GM12892 (cell line): Measurements from ENCODE around the gene JAK1.
"Not testable (repeated sequence)": the region's sequence is repeated elsewhere in the genome, so short reads cannot be mapped to it uniquely, and the experiment has no call there.

Experiments used
- DNase-seq: peaks from one replicate; pipeline ENCODE4 v3.0.0; 2011; ENCODE audit not compliant: insufficient read length
- FAIRE-seq: peaks from 2 replicates; lab custom pipeline; 2011; peaks lifted over from hg19 to GRCh38; lab: Jason Lieb, UNC
- POLR2A ChIP-seq: IDR thresholded peaks from 2 replicates; pipeline ENCODE4 v1.6.1; 2011; ENCODE audit warnings: low read depth, low read length, control low read depth
- POLR2AphosphoS5 ChIP-seq: IDR thresholded peaks from 2 replicates; pipeline ENCODE4 v1.6.1; 2011; ENCODE audit warnings: low read depth, low read length, control low read depth
- TAF1 ChIP-seq: IDR thresholded peaks from 2 replicates; pipeline ENCODE4 v1.6.1; 2011; ENCODE audit warnings: low read depth, mild to moderate bottlenecking, control low read depth, low read length, borderline replicate concordance

Gene JAK1

DNA sequence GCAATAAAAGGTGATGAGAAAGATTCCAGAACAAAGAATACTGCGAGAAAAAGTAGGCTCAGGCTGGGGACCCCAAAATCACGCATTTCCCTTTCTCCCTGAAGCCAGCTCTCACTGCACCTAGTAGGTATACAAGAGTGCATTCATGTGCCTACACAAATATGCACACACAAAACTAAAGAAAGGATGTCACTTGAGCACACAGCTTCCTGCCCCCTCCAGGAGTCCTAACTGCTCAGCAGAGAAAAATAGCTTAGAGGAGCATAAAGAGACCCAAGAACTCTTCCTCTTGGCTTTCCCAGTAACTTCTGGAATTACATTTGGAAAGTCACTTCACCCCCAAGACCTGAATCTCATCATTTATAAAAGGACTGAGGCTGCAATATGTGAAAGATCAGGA lies 38.0 kb downstream of the JAK1 start:
- DNase-seq (no peak), FAIRE-seq (no peak)
- no peak for TF ChIP-seq TAF1
- no peak for TF ChIP-seq POLR2AphosphoS5
- TF ChIP-seq POLR2A, result no peak

DNA sequence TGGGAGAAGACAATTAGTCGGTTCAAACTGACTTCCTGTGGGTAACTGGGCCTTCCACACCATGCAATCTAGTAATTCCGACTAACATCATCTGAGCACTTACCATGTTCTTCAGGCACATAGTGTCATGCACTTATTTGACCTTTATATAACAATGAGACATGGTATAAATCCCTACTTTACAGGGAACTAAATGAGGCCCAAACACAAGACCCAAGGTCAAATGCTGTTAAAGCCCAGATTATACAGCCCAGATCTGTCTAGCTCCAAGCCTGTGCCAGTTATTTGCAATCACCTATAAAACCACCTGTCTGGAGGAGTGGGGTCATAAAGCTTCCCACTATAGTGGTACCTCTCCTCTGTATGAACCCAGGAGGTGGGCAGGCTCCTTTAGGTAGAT lies 40.8 kb downstream of the JAK1 start:
- TF ChIP-seq TAF1, result no peak
- no peak for TF ChIP-seq POLR2AphosphoS5
- no peak for TF ChIP-seq POLR2A
- DNase-seq, result no peak
- FAIRE-seq, result no peak

DNA sequence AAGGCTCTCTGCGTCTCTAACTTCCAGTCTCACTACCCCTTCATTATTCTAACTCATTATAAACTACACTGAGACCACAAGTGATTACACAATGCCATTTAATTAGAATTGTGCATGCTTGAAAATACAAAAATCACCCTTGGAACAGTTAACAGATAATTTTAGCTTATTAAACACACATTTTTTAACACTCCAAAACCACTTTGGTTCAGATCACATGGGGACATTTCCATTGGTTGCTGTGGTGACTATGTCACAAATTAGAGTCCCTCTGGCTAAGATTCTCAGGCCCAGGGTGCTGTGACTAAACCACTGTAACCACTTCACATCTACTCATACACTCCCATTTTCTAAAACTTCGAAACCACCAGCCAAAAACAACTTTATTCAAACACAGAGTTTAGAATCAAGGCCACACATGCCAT lies 43.0 kb downstream of the JAK1 start:
- TF ChIP-seq TAF1, result no peak
- no peak for TF ChIP-seq POLR2A
- no peak for TF ChIP-seq POLR2AphosphoS5
- DNase-seq (no peak), FAIRE-seq (no peak)

DNA sequence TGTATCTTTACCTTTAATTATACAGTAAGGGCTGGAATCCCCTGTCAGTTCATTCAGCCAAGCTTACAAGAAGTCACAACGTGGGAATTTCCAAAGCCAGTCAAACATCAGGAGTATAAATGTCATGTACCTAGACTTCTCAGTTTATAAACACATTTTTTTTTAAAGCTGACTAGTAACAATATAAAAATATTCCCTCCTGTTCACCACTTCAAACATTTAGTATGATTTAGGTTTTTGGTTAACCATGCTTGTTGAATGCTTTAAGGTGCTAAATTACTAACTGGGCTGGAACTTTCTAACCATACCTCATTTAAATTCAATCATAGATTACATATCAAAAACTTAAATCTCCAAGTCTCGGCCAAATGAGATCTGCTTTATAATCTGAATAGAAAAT lies 44.0 kb downstream of the JAK1 start:
- no peak for TF ChIP-seq POLR2A
- no peak for TF ChIP-seq TAF1
- no peak for TF ChIP-seq POLR2AphosphoS5
- FAIRE-seq (no peak), DNase-seq (no peak)

DNA sequence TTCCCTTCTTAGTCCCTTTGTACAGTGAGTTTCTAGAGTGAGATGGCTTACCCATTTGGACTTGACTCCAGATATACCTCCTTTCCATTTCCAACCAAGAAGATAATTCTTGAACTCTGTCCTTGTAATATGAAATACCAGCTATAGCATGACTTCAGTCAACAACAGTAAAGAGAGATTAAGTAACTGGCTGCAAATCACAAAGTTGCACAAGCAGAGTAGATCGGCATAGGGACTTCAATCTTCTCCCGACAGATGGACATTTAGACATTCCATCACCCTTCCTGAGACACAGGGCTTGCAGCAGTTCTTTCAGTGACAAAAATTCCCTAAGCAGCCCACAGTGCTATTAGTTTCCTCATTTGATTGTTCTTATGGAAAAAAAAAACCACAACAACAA lies 44.6 kb downstream of the JAK1 start:
- DNase-seq (no peak), FAIRE-seq (no peak)
- TF ChIP-seq POLR2AphosphoS5 (no peak), POLR2A (no peak), TAF1 (no peak)

DNA sequence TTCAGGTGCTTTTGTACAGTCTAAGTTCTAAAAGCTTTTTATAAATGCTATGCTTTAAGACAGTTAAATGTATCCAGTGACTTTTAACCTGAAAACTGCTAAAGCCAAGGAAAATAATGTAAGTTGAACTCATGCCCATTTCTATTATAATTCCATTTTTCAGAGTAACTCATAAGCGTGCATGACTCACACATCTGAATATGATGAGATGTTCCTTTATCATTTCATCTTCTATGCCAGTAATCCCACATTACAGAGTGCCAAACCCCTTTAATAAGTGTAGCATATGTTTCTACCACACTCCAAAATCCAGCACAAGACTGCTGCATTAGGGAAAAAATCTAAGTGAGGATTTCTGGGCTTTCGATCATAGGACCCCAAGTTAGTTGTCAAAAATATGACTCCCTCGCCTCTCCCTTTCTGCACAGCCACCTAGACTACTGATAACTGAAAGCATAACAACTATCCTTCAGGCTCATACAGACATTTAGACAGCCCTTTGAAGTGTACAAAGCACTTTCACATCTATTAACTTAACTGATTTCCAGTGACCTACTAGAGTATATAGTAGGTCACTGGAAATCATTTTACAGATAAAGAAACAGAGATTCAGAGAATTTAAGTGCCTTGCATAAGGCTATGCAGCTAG lies 45.3 kb downstream of the JAK1 start:
- no peak for FAIRE-seq

DNA sequence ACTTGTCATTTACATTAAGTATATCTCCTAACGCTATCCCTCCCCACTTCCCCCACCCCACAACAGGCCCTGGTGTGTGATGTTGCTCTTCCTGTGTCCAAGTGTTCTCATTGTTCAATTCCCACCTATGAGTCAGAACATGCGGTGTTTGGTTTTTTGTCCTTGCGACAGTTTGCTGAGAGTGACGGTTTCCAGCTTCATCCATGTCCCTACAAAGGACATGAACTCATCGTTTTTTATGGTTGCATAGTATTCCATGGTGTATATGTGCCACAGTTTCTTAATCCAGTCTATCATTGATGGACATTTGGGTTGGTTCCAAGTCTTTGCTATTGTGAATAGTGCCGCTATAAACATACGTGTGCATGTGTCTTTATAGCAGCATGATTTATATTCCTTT lies 47.2 kb downstream of the JAK1 start:
- DNase-seq, FAIRE-seq: not testable (repeated sequence)

More for the DNA sequence above, 45.3 kb downstream of the JAK1 start:
- DNase-seq, result no peak
- TF ChIP-seq POLR2AphosphoS5, result no peak
- TF ChIP-seq POLR2A, result no peak
- no peak for TF ChIP-seq TAF1

DNA sequence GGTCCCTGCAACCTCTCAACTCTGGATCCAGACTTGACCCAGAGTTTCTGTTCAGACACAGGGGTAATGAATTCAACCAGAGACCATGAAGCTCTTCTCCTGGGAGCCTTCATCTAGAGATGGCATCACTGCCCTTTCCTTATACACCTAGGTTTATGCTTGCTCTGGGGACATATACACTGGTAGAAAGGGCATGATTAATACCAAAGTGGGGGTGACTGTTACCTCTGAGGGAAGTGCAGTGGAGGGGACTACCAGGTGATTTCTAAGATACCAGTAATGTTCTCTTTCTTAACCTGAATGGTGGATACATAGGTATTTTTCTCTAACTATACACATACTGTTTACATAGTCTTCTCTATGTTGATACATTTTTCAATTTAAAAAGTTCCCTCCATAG lies 48.4 kb downstream of the JAK1 start:
- TF ChIP-seq POLR2A (no peak), TAF1 (no peak), POLR2AphosphoS5 (no peak)
- no peak for FAIRE-seq
- no peak for DNase-seq

DNA sequence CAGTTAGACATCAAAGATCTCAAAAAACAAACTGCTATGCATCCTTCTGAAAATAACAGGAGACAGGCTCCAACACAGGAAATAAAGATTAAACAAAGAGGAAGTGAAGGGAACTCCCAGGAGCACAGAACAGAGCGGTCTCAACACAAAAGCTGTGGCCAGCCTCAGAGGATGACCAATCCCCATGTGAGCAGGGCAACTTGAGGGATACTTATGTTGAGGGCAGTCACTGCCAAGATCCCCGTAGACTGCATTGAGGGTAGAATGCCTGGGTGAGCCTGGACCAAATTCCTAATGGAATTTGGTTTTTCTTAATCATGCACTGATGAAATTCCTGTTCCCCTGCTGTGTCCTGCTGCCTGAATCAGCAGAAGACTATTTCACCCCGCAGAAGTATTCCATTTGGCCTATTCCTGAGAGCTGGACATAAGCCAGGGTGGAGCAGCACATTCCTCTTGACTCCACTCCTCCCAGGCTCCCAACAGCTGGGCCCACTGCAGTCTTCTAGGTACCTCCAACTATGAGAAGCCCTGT lies 49.0 kb downstream of the JAK1 start:
- no peak for TF ChIP-seq POLR2AphosphoS5
- no peak for FAIRE-seq
- DNase-seq, result no peak

DNA sequence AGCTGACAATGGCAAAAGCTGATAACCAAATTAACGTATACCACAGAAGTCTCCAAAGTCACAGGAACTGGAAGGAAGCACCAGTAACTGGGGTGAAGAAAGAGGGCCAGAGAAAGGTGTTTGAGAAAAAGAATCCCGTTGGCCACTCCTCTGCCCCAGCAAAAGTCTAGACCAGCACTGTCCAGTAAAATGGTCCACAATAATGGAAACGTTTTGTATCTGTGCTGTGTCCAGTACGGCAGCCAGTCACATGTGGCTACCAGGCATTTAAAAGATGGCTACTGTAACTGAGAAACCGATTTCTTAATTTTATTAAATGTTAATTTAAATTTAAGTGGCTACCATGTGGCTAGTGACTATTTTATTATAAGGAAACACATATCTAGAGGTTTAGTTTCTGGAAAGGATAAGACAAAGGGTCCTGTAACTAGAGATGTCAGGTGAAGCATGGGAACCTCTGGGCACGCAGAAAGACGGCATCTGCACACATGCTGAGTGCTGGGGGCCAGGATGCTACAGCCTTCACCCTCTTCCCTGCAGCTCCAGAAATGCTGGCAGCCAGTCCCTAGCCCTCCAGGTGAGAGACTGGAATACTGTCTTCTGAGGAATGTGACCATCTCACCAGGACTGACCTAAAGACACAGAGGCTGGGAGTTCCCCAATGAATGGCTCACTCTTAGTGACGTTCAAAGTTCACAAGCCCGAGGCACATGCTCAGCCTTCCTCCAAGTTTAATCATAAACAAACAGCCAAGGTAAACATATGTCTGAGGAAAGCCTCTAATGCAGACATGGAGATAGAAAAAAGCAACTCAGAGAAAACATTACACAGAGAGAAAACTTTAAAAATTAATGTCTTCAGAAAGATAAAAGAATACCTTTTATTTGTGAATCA lies 50.7 kb downstream of the JAK1 start:
- TF ChIP-seq POLR2AphosphoS5 (no peak), TAF1 (no peak), POLR2A (no peak)
- FAIRE-seq (no peak), DNase-seq (no peak)

DNA sequence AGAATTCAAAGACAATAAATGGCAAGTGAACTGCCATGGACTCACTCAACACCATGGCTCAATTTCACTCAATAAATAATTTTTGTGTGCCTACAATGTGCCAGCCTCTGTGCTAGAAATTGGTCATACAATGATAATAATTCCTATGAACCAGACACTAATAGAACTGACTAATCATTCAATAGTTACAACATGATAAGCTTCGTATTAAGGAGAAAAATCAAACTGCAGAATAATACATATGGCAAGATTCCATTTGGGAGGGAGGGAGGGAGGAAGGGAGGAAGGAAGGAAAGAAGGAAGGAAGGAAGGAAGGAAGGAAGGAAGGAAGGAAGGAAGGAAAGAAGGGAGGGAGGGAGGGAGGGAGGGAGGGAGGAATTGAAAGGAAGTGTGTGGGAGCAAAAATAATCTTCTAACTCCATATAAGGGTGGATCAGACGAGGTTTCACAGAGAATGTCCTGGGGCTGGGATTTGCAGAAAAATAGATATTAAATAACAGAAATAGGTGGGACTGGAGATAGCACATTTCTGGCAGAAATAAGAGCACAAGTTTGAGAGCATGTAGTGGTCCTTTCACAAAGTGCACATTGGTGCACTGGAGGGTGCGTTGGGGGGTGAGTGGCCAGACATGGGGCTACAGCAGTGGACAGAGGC lies 52.9 kb downstream of the JAK1 start:
- no peak for DNase-seq
- TF ChIP-seq POLR2A (no peak), POLR2AphosphoS5 (no peak), TAF1 (no peak)
- no peak for FAIRE-seq

DNA sequence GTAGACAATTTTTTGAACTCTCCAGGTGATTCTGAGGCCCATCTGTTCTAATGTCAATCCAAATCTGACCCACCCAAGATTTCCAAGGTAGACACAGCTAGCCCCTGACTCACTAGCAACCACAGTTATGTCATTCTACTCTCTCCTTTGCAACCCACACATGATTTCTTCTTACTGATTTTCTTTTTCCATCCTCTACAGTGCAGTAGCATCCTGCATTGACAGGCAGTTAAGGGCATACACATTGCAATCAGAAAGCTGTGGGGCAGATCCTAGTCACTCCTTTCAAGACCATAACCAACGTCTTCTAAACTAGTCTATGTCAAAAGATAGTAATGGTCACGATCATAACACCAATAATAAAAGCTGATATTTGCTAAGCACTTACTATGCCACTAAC lies 54.2 kb downstream of the JAK1 start:
- no peak for FAIRE-seq
- TF ChIP-seq POLR2AphosphoS5, result no peak
- no peak for TF ChIP-seq TAF1
- no peak for TF ChIP-seq POLR2A
- no peak for DNase-seq
